GM19438 (cell line): ENCODE results near the gene PTPN18.
"Not testable (repeated sequence)": the region's sequence is repeated elsewhere in the genome, so short reads cannot be mapped to it uniquely, and the experiment has no call there.

ENCODE experiments used
- ATAC-seq: cut with Tn5 transposase; IDR thresholded peaks from one replicate; pipeline ENCODE4 v1.9.1; 2021; ENCODE audit warnings: low read depth; ENCODE audit not compliant: unreplicated experiment

Gene PTPN18

GRCh38 chr2:130355578-130356431 is at the start of gene PTPN18:
TSS of gene PTPN18 (plus strand) at chr2:130356056. CDS start at chr2:130356108, 52 bp downstream.
- ATAC-seq, result peak; percentile 87

- ATAC-seq, result no peak
Observed at GRCh38 chr2:130307850-130308249, 48.0 kb upstream of the PTPN18 start.

- ATAC-seq, result no peak
Observed at GRCh38 chr2:130310881-130311280, 45.0 kb upstream of the PTPN18 start.

- no peak for ATAC-seq
Observed at GRCh38 chr2:130313812-130314334, 42.0 kb upstream of the PTPN18 start.

- ATAC-seq, result no peak
Observed at GRCh38 chr2:130314377-130314776, 41.5 kb upstream of the PTPN18 start.

- no peak for ATAC-seq
Observed at GRCh38 chr2:130316596-130316995, 39.3 kb upstream of the PTPN18 start.

GRCh38 chr2:130318906-130319305 is 37.0 kb upstream of the PTPN18 start:
- no peak for ATAC-seq

- ATAC-seq, result no peak
Observed at GRCh38 chr2:130319536-130319935, 36.3 kb upstream of the PTPN18 start.

GRCh38 chr2:130327703-130328527 is 27.9 kb upstream of the PTPN18 start:
- no peak for ATAC-seq

GRCh38 chr2:130328710-130329109 is 27.1 kb upstream of the PTPN18 start:
- ATAC-seq, result no peak

- peak; percentile 86 for ATAC-seq
Observed at GRCh38 chr2:130332271-130333073, 23.4 kb upstream of the PTPN18 start.

- ATAC-seq, result not testable (repeated sequence)
Observed at GRCh38 chr2:130333253-130333652, 22.6 kb upstream of the PTPN18 start.

GRCh38 chr2:130334026-130334425 is 21.8 kb upstream of the PTPN18 start:
- ATAC-seq, result no peak

GRCh38 chr2:130335226-130335625 is 20.6 kb upstream of the PTPN18 start:
- ATAC-seq, result no peak

- ATAC-seq, result no peak
Observed at GRCh38 chr2:130336150-130336876, 19.5 kb upstream of the PTPN18 start.

GRCh38 chr2:130336877-130337734 is 18.8 kb upstream of the PTPN18 start:
- no peak for ATAC-seq

GRCh38 chr2:130337735-130338325 is 18.0 kb upstream of the PTPN18 start:
- no peak for ATAC-seq

GRCh38 chr2:130338793-130339345 is 17.0 kb upstream of the PTPN18 start:
- ATAC-seq, result no peak
